Endothelial cell of umbilical vein (primary cell): ENCODE data around the gene NKAP. TPM values are rescaled to one million over a fixed set of nuclear protein-coding genes. Genes with fewer than 3 reads are reported as not detected.
A peak's percentile ranks its signal among the peaks of the same experiment; 100 is the strongest.

Source experiments
- BruUV-seq: library from RNA; stranded (reverse); fragments of 400-500 nt; replicated peaks from 2 replicates; lab custom pipeline; 2021; lab: Mats Ljungman, UMichigan
- CTCF ChIA-PET: fragments of 300-600, 350-600 bp; sonication (Branson Sonifier 250); formaldehyde crosslinking; loops from one replicate; lab custom pipeline; 2021; ENCODE audit warnings: antibody characterized with exemption, inconsistent platforms; lab: Charles Lee
- POLR2A ChIA-PET: fragments of 300-600, 350-600 bp; sonication (Branson Sonifier 250); formaldehyde crosslinking; loops from one replicate; lab custom pipeline; 2021; ENCODE audit warnings: antibody characterized with exemption, inconsistent platforms; lab: Charles Lee
- DNase-seq: peaks from one replicate; pipeline ENCODE4 v3.0.0-alpha.2; 2011; ENCODE audit warnings: low read depth, low spot score
- FAIRE-seq: peaks from 2 replicates; lab custom pipeline; 2011; peaks lifted over from hg19 to GRCh38; lab: Jason Lieb, UNC
- H2AFZ ChIP-seq: 2 replicates; pipeline ENCODE4 v1.6.0; 2012; ENCODE audit warnings: low read depth, low read length, control low read depth, inconsistent platforms
- H3K27ac ChIP-seq: 2 replicates; pipeline ENCODE4 v1.5.1; 2011; ENCODE audit warnings: low read depth, mild to moderate bottlenecking, control low read depth, low read length, moderate library complexity; ENCODE audit not compliant: insufficient read depth
- H3K27me3 ChIP-seq, 2 experiments: 2 replicates each; pipeline versions ENCODE4 v1.6.0 to v1.6.1; 2011; ENCODE audit warnings: low read length in 2 of 2, mixed read lengths in 1 of 2; ENCODE audit not compliant: control insufficient read depth in 2 of 2, insufficient read depth in 2 of 2
- H3K36me3 ChIP-seq, 2 experiments: 2 replicates in 1 of 2; 3 replicates in 1 of 2; pipeline ENCODE4 v1.5.1; 2011; ENCODE audit warnings: low read length in 2 of 2, mild to moderate bottlenecking in 1 of 2, moderate library complexity in 1 of 2; ENCODE audit not compliant: control insufficient read depth in 2 of 2, insufficient read depth in 2 of 2; ENCODE audit errors: extremely low read depth in 1 of 2
- H3K4me1 ChIP-seq: 3 replicates; pipeline ENCODE4 v1.5.1; 2011; ENCODE audit warnings: mild to moderate bottlenecking, low read length; ENCODE audit not compliant: control insufficient read depth, insufficient read depth; ENCODE audit errors: extremely low read depth
- H3K4me2 ChIP-seq: 2 replicates; pipeline ENCODE4 v1.6.1; 2011; ENCODE audit warnings: low read length, control low read depth, mixed read lengths; ENCODE audit not compliant: insufficient read depth
- H3K4me3 ChIP-seq, 3 experiments: fragments of 200-600 bp in 1 of 3; sonication (generic), shearing (Covaris generic) in 1 of 3; replicated peaks in 1 of 3; 2 replicates each; pipeline ENCODE4 v1.5.1; 2011 to 2016; ENCODE audit warnings: control low read depth in 3 of 3, low read length in 3 of 3, mild to moderate bottlenecking in 2 of 3, inconsistent platforms in 1 of 3, low read depth in 1 of 3, moderate library complexity in 1 of 3; ENCODE audit not compliant: insufficient read depth in 1 of 3
- H3K79me2 ChIP-seq: 2 replicates; pipeline ENCODE4 v1.6.0; 2012; ENCODE audit warnings: low read length, inconsistent platforms; ENCODE audit not compliant: control insufficient read depth, insufficient read depth
- H3K9ac ChIP-seq: replicated peaks from 2 replicates; pipeline ENCODE3; 2011; ENCODE audit warnings: low read length, control low read depth; ENCODE audit not compliant: insufficient read depth; ENCODE audit errors: extremely low read depth
- H3K9me1 ChIP-seq: replicated peaks from 3 replicates; pipeline ENCODE4 v1.6.0; 2011; ENCODE audit warnings: mild to moderate bottlenecking, low read length; ENCODE audit not compliant: control insufficient read depth, insufficient read depth; ENCODE audit errors: extremely low read depth
- H3K9me3 ChIP-seq: replicated peaks from 2 replicates; pipeline ENCODE4 v1.5.1; 2012; ENCODE audit warnings: low read length, inconsistent platforms; ENCODE audit not compliant: control insufficient read depth, insufficient read depth
- H4K20me1 ChIP-seq: replicated peaks from 2 replicates; pipeline ENCODE3; 2011; ENCODE audit warnings: mild to moderate bottlenecking, low read length; ENCODE audit not compliant: control insufficient read depth, insufficient read depth; ENCODE audit errors: extremely low read depth
- EZH2 ChIP-seq: IDR thresholded peaks from 2 replicates; pipeline ENCODE4 v1.6.1; 2012; ENCODE audit warnings: borderline replicate concordance, low read depth, mild to moderate bottlenecking, moderate library complexity, low read length, inconsistent platforms; ENCODE audit not compliant: severe bottlenecking
- FOS ChIP-seq: IDR thresholded peaks from 2 replicates; pipeline ENCODE4 v1.6.1; 2011; ENCODE audit warnings: mild to moderate bottlenecking, low read length, moderate library complexity, borderline replicate concordance; ENCODE audit not compliant: insufficient read depth
- GATA2 ChIP-seq: IDR thresholded peaks from 2 replicates; pipeline ENCODE4 v1.7.0; 2011; ENCODE audit warnings: low read depth, mild to moderate bottlenecking, moderate library complexity, mixed read lengths, low read length; ENCODE audit not compliant: insufficient read length, insufficient read depth
- JUN ChIP-seq: IDR thresholded peaks from 2 replicates; pipeline ENCODE4 v1.6.1; 2011; ENCODE audit warnings: borderline replicate concordance, low read depth; ENCODE audit not compliant: insufficient read length, insufficient read depth
- MYC ChIP-seq: IDR thresholded peaks from one replicate; pipeline ENCODE4 v1.6.1; 2011; ENCODE audit warnings: mild to moderate bottlenecking, low read depth, low read length
- POLR2A ChIP-seq: IDR thresholded peaks from 2 replicates; pipeline ENCODE4 v1.6.1; 2012; ENCODE audit warnings: low read depth, mild to moderate bottlenecking, control low read depth, low read length
- POLR2AphosphoS5 ChIP-seq: IDR thresholded peaks from 2 replicates; pipeline ENCODE4 v1.6.1; 2012; ENCODE audit warnings: low read depth, mild to moderate bottlenecking, control low read depth, low read length, moderate library complexity; ENCODE audit not compliant: insufficient read depth
- dilution Hi-C: fragments of 300-500 bp; cut with MboI; formaldehyde crosslinking; loops from one replicate; pipeline ENCODE4 v1.15.0; 2019; ENCODE audit warnings: low sequenced_read_pairs; ENCODE audit not compliant: extremely low pct_ligation_motif_present
- intact Hi-C: fragments of 100-400 bp; cut with micrococcal nuclease; formaldehyde crosslinking; loops from one replicate; pipeline ENCODE4 v1.10.0; 2022
- polyA plus RNA-seq, 4 experiments: library from polyadenylated mRNA; depleted of rRNA in 3 of 4; stranded (reverse) in 3 of 4; unstranded in 1 of 4; fragments of >200 nt; gene quantifications; 2 replicates each; pipeline versions ENCODE4 v1.2.1 to v1.2.3, GENCODE V29; 2011 to 2012; ENCODE audit warnings: missing spikeins in 1 of 4
- total RNA-seq: library from RNA; stranded (reverse); gene quantifications from 2 replicates; pipeline ENCODE4 v1.2.3, GENCODE V29; 2021
- TF ChIP-seq, protein P1 (sequence below): IDR thresholded peaks from 2 replicates; pipeline ENCODE4 v1.6.1; 2011; ENCODE audit not compliant: insufficient read depth, insufficient read length
- TF ChIP-seq, protein P2 (sequence below), 2 donors: IDR thresholded peaks; 1 replicate in 1 of 2; 2 replicates in 1 of 2; pipeline ENCODE4 v1.5.1; 2011; ENCODE audit warnings: low read length in 2 of 2, mild to moderate bottlenecking in 2 of 2, moderate library complexity in 2 of 2, control low read depth in 1 of 2, inconsistent platforms in 1 of 2, low read depth in 1 of 2; ENCODE audit not compliant: insufficient read depth in 1 of 2; ENCODE audit errors: extremely low read depth in 1 of 2

NKAP gene
- total and polyA plus RNA-seq, 2 donors (not counting 3 experiments of a cell fraction or from before 2014, with no cell fraction given): 2.2 to 8.0 TPM

DNA sequence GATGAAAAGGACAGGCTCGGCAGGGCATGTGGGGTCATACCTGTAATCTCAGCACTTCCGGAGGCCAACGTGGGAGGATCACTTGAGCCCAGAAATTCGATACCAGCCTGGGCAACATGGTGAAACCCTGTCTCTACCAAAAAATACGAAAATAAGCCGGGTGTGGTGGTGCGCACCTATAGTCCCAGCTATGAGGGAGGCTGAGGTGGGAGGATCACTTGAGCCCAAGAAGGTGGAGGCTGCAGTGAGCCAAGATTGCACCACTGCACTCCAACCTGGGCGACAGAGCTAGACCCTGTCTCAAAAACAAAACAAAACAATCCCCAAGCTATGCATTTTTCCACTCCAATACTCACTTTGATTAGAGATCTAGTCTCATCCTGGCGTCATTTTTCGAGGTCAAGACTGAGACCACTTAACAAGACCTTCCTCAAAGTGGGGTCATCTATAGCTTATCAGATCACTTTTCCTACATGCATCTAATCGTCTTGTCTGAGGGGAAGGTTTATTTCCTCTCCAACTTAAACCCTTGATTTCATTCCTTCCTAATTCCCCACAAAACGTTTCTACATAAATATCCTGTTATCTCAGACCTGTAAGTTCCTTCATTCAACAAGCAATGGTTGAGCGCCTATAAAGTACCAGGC lies 1.3 kb downstream of the NKAP start:
- DNase-seq (no peak), FAIRE-seq (peak; percentile 76)
- Histone ChIP-seq H3K36me3 (no peaks in the 10 kb centered on the region), H3K4me1 (peaks cover 10% of the 10 kb centered on the region), H3K9me1 (no peaks in the 10 kb centered on the region), H3K79me2 (peaks cover 9% of the 10 kb centered on the region), H3K27me3 (no peaks in the 10 kb centered on the region), H3K4me3 (peak overlapping the region; percentile 39 to 73 (median 61)), H4K20me1 (no peaks in the 10 kb centered on the region), H3K27ac (peak overlapping the region; percentile 63), H3K9me3 (no peaks in the 10 kb centered on the region), H3K4me2 (peak overlapping the region; percentile 64), H3K9ac (peak overlapping the region; percentile 81), H2AFZ (no peak overlapping the region)
- BruUV-seq: TSS peak; percentile 50
- intact Hi-C loops: loop anchor here (2.0 kb wide), 1 partner anchor 309 kb away; the partner anchor contains the start of gene ZBTB33
- ChIA-PET CTCF (no interaction called here), POLR2A (no interaction called here)
- dilution Hi-C loops: no loop called here
- TF ChIP-seq GATA2 (no peak), POLR2A (no peak), EZH2 (no peak), MYC (no peak)
- TF ChIP-seq, protein P1, sequence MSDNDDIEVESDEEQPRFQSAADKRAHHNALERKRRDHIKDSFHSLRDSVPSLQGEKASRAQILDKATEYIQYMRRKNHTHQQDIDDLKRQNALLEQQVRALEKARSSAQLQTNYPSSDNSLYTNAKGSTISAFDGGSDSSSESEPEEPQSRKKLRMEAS: no peak

DNA sequence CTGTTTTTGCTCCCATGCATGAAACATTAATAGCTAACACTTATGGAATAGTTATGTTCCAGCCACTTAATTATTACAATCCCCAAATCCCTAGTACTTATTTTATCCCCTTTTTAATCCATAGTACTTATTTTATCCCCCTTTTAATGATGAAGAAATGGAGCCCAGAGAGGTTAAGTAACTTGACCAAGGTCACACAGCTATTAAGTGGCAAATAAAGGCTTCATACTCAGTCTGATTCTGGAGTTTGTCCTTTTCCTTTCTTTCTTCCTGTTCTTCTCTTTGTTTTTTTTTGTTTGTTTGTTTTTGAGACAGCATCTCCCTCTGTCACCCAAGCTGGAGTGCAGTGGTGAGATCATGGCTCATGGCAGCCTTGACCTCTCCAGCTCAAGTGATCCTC lies 2.2 kb downstream of the NKAP start:
- H3K27ac ChIP-seq: no peak overlapping the region
- H3K9ac ChIP-seq: no peak overlapping the region
- H4K20me1 ChIP-seq: no peaks in the 10 kb centered on the region
- H2AFZ ChIP-seq: no peak overlapping the region
- TF ChIP-seq POLR2AphosphoS5: no peak
- TF ChIP-seq, protein P1: no peak
- TF ChIP-seq EZH2: no peak
- no peak for TF ChIP-seq POLR2A
- no peak for TF ChIP-seq GATA2
- TF ChIP-seq JUN: no peak
- TF ChIP-seq, protein P2, sequence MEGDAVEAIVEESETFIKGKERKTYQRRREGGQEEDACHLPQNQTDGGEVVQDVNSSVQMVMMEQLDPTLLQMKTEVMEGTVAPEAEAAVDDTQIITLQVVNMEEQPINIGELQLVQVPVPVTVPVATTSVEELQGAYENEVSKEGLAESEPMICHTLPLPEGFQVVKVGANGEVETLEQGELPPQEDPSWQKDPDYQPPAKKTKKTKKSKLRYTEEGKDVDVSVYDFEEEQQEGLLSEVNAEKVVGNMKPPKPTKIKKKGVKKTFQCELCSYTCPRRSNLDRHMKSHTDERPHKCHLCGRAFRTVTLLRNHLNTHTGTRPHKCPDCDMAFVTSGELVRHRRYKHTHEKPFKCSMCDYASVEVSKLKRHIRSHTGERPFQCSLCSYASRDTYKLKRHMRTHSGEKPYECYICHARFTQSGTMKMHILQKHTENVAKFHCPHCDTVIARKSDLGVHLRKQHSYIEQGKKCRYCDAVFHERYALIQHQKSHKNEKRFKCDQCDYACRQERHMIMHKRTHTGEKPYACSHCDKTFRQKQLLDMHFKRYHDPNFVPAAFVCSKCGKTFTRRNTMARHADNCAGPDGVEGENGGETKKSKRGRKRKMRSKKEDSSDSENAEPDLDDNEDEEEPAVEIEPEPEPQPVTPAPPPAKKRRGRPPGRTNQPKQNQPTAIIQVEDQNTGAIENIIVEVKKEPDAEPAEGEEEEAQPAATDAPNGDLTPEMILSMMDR (IDR thresholded peaks at IDR 0.05; ENCODE audit: extremely low read depth in 1 of 2, insufficient read depth in 1 of 2, low read depth in 1 of 2, low read length in 2 of 2): no peak
- no peak for TF ChIP-seq FOS
- no peak for TF ChIP-seq MYC
- no peak overlapping the region for H3K4me2 ChIP-seq
- dilution Hi-C loops: no loop called here
- DNase-seq: no peak
- no TSS peak for BruUV-seq
- POLR2A ChIA-PET: no interaction called here
- no peaks in the 10 kb centered on the region for H3K9me3 ChIP-seq
- H3K4me1 ChIP-seq: peaks cover 10% of the 10 kb centered on the region
- intact Hi-C loops: no loop called here
- no peaks in the 10 kb centered on the region for H3K36me3 ChIP-seq
- FAIRE-seq: no peak
- H3K9me1 ChIP-seq: no peaks in the 10 kb centered on the region
- CTCF ChIA-PET: no interaction called here
- H3K27me3 ChIP-seq: no peaks in the 10 kb centered on the region
- peaks cover 9% of the 10 kb centered on the region for H3K79me2 ChIP-seq
- H3K4me3 ChIP-seq: no peak overlapping the region
